Measurements from ENCODE around the gene PDXP.

Gene PDXP

DNA sequence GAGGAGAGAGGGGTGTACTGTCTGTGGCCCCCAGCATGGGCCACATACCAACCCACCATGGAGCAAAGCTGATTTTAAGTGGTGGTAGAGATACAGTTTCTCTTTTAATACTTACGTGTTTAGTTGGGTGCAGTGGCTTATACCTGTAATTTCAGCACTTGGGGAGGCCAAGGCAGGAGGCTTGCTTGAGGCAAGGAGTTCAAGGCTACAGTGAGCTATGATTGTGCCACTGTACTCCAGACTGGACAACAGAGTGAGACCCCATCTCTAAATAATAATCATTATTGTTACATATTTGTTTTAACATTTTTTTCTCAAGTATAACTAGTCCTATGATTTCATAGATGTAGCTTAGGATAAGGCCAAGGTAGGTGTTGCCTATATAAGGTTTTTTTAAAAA, 41.1 kb upstream of the PDXP start:
- TF ChIP-seq, protein P1, sequence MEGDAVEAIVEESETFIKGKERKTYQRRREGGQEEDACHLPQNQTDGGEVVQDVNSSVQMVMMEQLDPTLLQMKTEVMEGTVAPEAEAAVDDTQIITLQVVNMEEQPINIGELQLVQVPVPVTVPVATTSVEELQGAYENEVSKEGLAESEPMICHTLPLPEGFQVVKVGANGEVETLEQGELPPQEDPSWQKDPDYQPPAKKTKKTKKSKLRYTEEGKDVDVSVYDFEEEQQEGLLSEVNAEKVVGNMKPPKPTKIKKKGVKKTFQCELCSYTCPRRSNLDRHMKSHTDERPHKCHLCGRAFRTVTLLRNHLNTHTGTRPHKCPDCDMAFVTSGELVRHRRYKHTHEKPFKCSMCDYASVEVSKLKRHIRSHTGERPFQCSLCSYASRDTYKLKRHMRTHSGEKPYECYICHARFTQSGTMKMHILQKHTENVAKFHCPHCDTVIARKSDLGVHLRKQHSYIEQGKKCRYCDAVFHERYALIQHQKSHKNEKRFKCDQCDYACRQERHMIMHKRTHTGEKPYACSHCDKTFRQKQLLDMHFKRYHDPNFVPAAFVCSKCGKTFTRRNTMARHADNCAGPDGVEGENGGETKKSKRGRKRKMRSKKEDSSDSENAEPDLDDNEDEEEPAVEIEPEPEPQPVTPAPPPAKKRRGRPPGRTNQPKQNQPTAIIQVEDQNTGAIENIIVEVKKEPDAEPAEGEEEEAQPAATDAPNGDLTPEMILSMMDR (IDR thresholded peaks at IDR 0.05; ENCODE audit: insufficient read depth, low read depth, low read length, missing control alignments): no peak

DNA sequence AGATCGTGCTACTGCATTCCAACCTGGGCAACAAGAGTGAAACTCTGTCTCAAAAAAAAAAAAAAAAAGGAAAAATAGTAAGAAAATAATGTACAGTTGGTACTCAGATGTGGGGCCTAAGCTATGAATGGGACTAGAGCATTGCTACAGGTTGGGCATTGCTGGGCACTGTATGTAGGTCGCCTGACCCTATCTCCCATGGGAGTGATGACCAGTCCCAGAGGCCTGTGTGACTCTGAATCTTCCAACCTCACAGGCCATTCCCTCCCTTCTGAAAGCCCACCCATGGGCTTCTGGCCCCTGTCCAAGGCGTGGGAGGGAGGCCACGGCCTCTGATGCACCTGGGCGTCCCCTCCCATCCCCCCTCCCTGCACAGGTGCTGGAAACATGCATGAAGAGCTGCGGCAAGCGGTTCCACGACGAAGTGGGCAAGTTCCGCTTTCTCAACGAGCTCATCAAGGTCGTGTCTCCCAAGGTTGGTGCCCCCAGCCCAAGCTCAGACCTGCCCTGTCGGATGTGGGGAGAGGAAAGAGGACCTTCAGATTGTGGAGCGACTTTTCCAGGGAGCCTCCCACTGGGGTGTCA, 40.4 kb upstream of the PDXP start:
- no peak overlapping the region for H3K4me3 ChIP-seq (ENCODE audit: low read depth, low read length)
- TF ChIP-seq, protein P1 (IDR thresholded peaks at IDR 0.05; ENCODE audit: insufficient read depth, low read depth, low read length, missing control alignments): no peak
- DNase-seq (ENCODE audit: low read depth): no peak

More for the DNA sequence above, 41.1 kb upstream of the PDXP start:
- DNase-seq (ENCODE audit: low read depth): no peak
- no peak overlapping the region for H3K4me3 ChIP-seq (ENCODE audit: low read depth, low read length)

DNA sequence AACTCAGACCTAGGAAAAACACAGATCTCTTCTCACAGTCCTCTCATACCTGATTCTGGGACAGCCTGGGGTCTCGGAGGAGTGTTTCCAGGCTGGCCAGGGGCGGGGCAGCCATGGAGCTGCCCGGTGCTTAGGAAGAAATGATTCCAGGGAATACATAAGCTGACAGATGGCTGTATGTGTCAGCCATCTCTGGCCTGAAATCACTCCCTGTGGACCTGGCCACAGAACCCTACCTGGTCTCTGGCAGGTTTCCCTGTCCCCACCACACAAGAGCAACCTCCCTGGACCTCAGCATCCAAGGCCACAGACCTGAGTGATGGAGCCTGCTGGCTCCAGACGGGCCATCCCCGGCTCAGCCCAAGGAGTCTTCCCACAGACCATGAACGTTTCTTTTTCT, 39.8 kb upstream of the PDXP start:
- TF ChIP-seq, protein P1 (IDR thresholded peaks at IDR 0.05; ENCODE audit: insufficient read depth, low read depth, low read length, missing control alignments): no peak
- H3K4me3 ChIP-seq (ENCODE audit: low read depth, low read length): no peak overlapping the region
- DNase-seq (ENCODE audit: low read depth): no peak

DNA sequence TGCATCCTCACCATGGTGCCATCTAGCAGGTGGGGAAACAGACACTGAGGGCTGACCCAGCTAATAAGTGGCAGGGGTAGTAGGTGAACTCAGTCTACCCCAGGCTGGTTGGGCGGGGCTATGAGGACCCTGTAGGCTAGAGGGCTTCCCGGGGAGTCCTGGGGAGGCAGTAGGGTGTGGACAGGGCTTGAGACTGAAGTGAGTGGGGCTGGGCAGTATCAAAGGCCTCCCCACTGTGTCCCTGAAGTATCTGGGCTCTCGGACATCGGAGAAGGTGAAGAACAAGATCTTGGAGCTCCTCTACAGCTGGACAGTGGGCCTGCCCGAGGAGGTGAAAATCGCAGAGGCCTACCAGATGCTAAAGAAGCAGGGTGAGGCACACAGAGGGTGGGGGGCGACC, 38.5 kb upstream of the PDXP start:
- DNase-seq (ENCODE audit: low read depth): no peak
- TF ChIP-seq, protein P1 (IDR thresholded peaks at IDR 0.05; ENCODE audit: insufficient read depth, low read depth, low read length, missing control alignments): no peak
- no peak overlapping the region for H3K4me3 ChIP-seq (ENCODE audit: low read depth, low read length)

DNA sequence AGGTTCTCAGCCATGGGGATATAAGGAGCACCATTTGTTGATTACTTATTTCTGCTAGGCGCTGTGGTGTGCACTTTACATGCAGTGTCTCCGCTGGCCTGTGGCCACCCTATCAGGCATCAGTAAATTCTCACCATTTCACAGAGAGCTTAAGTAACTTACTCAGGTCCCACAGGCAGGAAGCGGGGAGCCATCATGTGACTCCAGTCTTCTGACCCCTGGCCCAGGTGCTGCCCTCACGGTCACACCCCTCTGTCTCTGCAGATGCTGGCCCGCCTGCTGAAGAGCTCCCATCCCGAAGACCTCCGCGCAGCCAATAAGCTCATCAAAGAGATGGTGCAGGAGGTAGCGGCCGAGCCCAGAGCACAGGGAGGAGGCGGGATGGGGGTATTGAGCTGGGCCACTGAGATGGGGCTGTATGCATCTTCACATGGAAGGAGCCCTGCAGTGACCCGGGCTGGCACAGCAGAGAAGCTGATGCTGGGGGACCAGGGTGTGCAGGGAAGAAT, 37.1 kb upstream of the PDXP start:
- no peak overlapping the region for H3K4me3 ChIP-seq (ENCODE audit: low read depth, low read length)
- DNase-seq (ENCODE audit: low read depth): no peak
- TF ChIP-seq, protein P1 (IDR thresholded peaks at IDR 0.05; ENCODE audit: insufficient read depth, low read depth, low read length, missing control alignments): no peak

DNA sequence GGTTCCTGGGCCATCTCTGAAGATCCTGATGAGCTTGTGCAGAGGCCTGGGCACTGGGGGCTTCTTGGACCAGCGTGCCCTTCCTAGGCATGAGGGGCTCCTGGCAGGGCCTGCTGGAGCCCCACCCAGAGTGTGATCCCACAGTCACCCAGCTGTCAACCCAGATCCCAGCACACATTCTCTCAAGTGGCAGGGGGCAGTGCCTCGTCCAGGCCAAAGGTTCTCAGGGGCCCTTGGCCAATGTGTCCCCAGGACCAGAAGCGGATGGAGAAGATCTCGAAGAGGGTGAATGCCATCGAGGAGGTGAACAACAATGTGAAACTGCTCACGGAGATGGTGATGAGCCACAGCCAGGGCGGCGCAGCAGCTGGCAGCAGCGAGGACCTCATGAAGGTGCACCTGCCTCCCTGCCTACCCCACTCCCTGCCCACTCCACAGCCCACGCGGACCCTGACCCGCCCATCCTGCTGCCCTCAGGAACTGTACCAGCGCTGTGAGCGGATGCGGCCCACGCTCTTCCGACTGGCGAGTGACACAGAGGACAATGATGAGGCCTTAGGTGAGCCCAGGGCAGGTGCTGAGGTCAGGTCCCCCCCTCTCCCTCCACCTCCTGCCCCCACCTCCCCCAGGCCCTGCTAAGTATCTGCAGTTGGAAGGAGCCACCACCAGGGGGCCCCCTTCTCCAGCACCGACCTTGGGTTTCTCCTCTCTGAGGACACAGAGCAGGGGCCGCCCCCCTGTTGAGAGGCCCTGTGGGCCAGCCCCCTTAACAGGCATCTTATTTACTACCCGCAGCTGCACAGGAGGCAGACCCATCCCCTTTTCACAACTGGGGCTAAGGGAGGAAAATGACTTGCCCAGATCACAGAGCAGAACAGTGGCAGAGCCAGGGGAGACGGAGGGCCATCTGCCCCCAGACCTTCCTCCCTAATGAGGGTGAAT, 35.2 kb upstream of the PDXP start:
- TF ChIP-seq, protein P1 (IDR thresholded peaks at IDR 0.05; ENCODE audit: insufficient read depth, low read depth, low read length, missing control alignments): peak; percentile 88
- peak; percentile 70 for DNase-seq (ENCODE audit: low read depth)
- H3K4me3 ChIP-seq (ENCODE audit: low read depth, low read length): no peak overlapping the region

Measured in GM12865 (cell line).